HepG2 (cell line): ENCODE measurements around the gene EPN3. TPM values are rescaled to one million over a fixed set of nuclear protein-coding genes. Genes with fewer than 3 reads are reported as not detected.

Experiments used
- ARID3A ChIP-seq: IDR thresholded peaks from 2 replicates; pipeline ENCODE4 v1.6.1; 2012; ENCODE audit warnings: low read depth, low read length, improper control_type of control experiment
- GPN1 ChIP-seq: sonication (generic); formaldehyde crosslinking; IDR thresholded peaks from 2 replicates; pipeline ENCODE4 v1.5.1; 2020; ENCODE audit warnings: missing genetic modification reagents, borderline replicate concordance
- HMG20A ChIP-seq: IDR thresholded peaks from 2 replicates; pipeline ENCODE4 v1.6.1; 2016; ENCODE audit warnings: borderline replicate concordance
- HMG20B ChIP-seq: conservative IDR thresholded peaks from 2 replicates; pipeline ENCODE4 v1.6.1; 2016; ENCODE audit warnings: missing genetic modification reagents, missing compliant biosample characterization
- KDM6A ChIP-seq: IDR thresholded peaks from 2 replicates; pipeline ENCODE4 v1.6.1; 2016; ENCODE audit warnings: low read depth
- MNT ChIP-seq: fragments of 450-650 bp; IDR thresholded peaks from 2 replicates; pipeline ENCODE4 v1.6.1; 2016
- TRIM22 ChIP-seq: fragments of 450-650 bp; IDR thresholded peaks from 2 replicates; pipeline ENCODE4 v1.6.1; 2017
- ZBTB40 ChIP-seq, 2 experiments: fragments of 450-650 bp in 1 of 2; sonication (generic) in 1 of 2; formaldehyde crosslinking in 1 of 2; IDR thresholded peaks; 2 replicates each; pipeline versions ENCODE4 v1.6.1 to v1.8.0; 2016 to 2022; ENCODE audit warnings: antibody characterized with exemption in 1 of 2, mild to moderate bottlenecking in 1 of 2, missing genetic modification reagents in 1 of 2
- ZFX ChIP-seq: sonication (generic); formaldehyde crosslinking; IDR thresholded peaks from 2 replicates; pipeline ENCODE4 v1.4.0; 2020; ENCODE audit warnings: mild to moderate bottlenecking, low read depth, missing genetic modification reagents, moderate library complexity
- ZNF235 ChIP-seq: sonication (generic); formaldehyde crosslinking; IDR thresholded peaks from 2 replicates; pipeline ENCODE4 v1.8.1; 2023; ENCODE audit warnings: mild to moderate bottlenecking, missing genetic modification reagents, borderline replicate concordance
- ZNF564 ChIP-seq: sonication (generic); formaldehyde crosslinking; IDR thresholded peaks from 2 replicates; pipeline ENCODE4 v1.8.1; 2023; ENCODE audit warnings: mild to moderate bottlenecking, missing genetic modification reagents
- polyA plus RNA-seq, 8 experiments: library from polyadenylated mRNA; depleted of rRNA in 3 of 8; stranded (reverse) in 7 of 8; unstranded in 1 of 8; fragments of >200 nt; fragmentation: Illumina TruSeq in 4 of 8; extraction: Trizol in 4 of 8; gene quantifications; 2 replicates each; pipeline versions ENCODE4 v1.2.1 to v1.2.3, GENCODE V29; 2011 to 2016; ENCODE audit warnings: low read depth in 4 of 8, missing spikeins in 1 of 8, mixed read lengths in 1 of 8; ENCODE audit not compliant: insufficient read depth in 1 of 8
- total RNA-seq, 5 experiments: library from RNA; depleted of rRNA; stranded (reverse); fragments of >200 nt; fragmentation: Illumina TruSeq; extraction: Trizol; gene quantifications; 2 replicates each; pipeline ENCODE4 v1.2.3, GENCODE V29; 2016; ENCODE audit warnings: low read depth in 1 of 5

Gene EPN3
- total and polyA plus RNA-seq, 2 of the 13 experiments (the other 11 are each of a cell fraction or from before 2014, with no cell fraction given), result 0.11 to 0.95 TPM

GRCh38 chr17:50541716-50542688, 9.5 kb downstream of the EPN3 start (continued):
- TF ChIP-seq ZBTB40 (IDR thresholded peaks at IDR 0.05) (no peak), ZBTB40 (CRISPR knock-in tag; IDR thresholded peaks at IDR 0.05) (peak; percentile 77; the same call in 1 of the 2 replicates), ARID3A (peak; percentile 10), KDM6A (CRISPR knock-in tag) (no peak), ZFX (peak; percentile 97), HMG20A (CRISPR knock-in tag) (0 out of 2 replicates have a peak, but pooled peaks have one; percentile 17), MNT (no peak), GPN1 (CRISPR knock-in tag) (no peak; the same call in 1 of the 2 replicates), TRIM22 (no peak), ZNF564 (CRISPR knock-in tag) (no peak), ZNF235 (CRISPR knock-in tag) (peak; percentile 96; the same call in 1 of the 2 replicates), HMG20B (CRISPR knock-in tag) (no peak)
